GM06990 (cell line): ENCODE results near the gene FEM1C.

ENCODE experiments used
- DNase-seq: peaks from one replicate; pipeline ENCODE4 v3.0.0-alpha.2; 2011; ENCODE audit not compliant: insufficient read length; ENCODE audit errors: extremely low read depth
- H3K27me3 ChIP-seq: replicated peaks from 2 replicates; pipeline ENCODE4 v1.6.0; 2011; ENCODE audit warnings: low read length; ENCODE audit not compliant: control insufficient read depth, insufficient read depth
- H3K36me3 ChIP-seq: 2 replicates; pipeline ENCODE4 v1.5.1; 2011; ENCODE audit warnings: low read length; ENCODE audit not compliant: control insufficient read depth, insufficient read depth
- H3K4me3 ChIP-seq: replicated peaks from 2 replicates; pipeline ENCODE4 v1.5.1; 2011; ENCODE audit warnings: low read depth, mild to moderate bottlenecking, control low read depth, low read length
- CTCF ChIP-seq: IDR thresholded peaks from 2 replicates; pipeline ENCODE4 v1.5.1; 2011; ENCODE audit warnings: low read length, control low read depth, mild to moderate bottlenecking, inconsistent platforms; ENCODE audit not compliant: insufficient read depth, poor library complexity, severe bottlenecking

FEM1C gene

GRCh38 chr5:115568668-115569067 lies 24.1 kb upstream of the FEM1C start:
- Histone ChIP-seq H3K36me3 (no peaks in the 10 kb centered on the region), H3K4me3 (no peak overlapping the region), H3K27me3 (no peaks in the 10 kb centered on the region)
- DNase-seq, result no peak
- TF ChIP-seq CTCF, result no peak

- H3K27me3 ChIP-seq, result no peaks in the 10 kb centered on the region
- TF ChIP-seq CTCF, result no peak
- DNase-seq, result no peak
- H3K4me3 ChIP-seq, result no peak overlapping the region
- no peaks in the 10 kb centered on the region for H3K36me3 ChIP-seq
Observed at GRCh38 chr5:115565233-115565632, 20.7 kb upstream of the FEM1C start.

GRCh38 chr5:115561176-115561575 lies 16.6 kb upstream of the FEM1C start:
- TF ChIP-seq CTCF, result no peak

GRCh38 chr5:115559524-115559923 lies 14.9 kb upstream of the FEM1C start:
- H3K4me3 ChIP-seq, result no peak overlapping the region
- no peaks in the 10 kb centered on the region for H3K36me3 ChIP-seq
- DNase-seq, result no peak
- no peak for TF ChIP-seq CTCF
- no peaks in the 10 kb centered on the region for H3K27me3 ChIP-seq

More at GRCh38 chr5:115561176-115561575, 16.6 kb upstream of the FEM1C start:
- Histone ChIP-seq H3K4me3 (no peak overlapping the region), H3K36me3 (no peaks in the 10 kb centered on the region), H3K27me3 (no peaks in the 10 kb centered on the region)
- no peak for DNase-seq

- no peak for TF ChIP-seq CTCF
- H3K36me3 ChIP-seq, result no peaks in the 10 kb centered on the region
- no peaks in the 10 kb centered on the region for H3K27me3 ChIP-seq
- DNase-seq, result no peak
- no peak overlapping the region for H3K4me3 ChIP-seq
Observed at GRCh38 chr5:115558388-115558956, 13.9 kb upstream of the FEM1C start.

- DNase-seq, result no peak
Observed at GRCh38 chr5:115557667-115558387, 13.3 kb upstream of the FEM1C start.

More at GRCh38 chr5:115557667-115558387, 13.3 kb upstream of the FEM1C start:
- no peak for TF ChIP-seq CTCF
- Histone ChIP-seq H3K4me3 (no peak overlapping the region), H3K36me3 (no peaks in the 10 kb centered on the region), H3K27me3 (no peaks in the 10 kb centered on the region)
